K562 treated with DMSO at 1 percent for 48 hours (cell line): ENCODE results near the gene BRD2. TPM values are rescaled to one million over a fixed set of nuclear protein-coding genes. Genes with fewer than 3 reads are reported as not detected.

Source experiments
- total RNA-seq: library from RNA; unstranded; fragments of 300-600 nt; gene quantifications from 2 replicates; pipeline ENCODE4 v1.2.3, GENCODE V29; 2022; ENCODE audit warnings: low replicate concordance; ENCODE audit errors: extremely low read depth

The BRD2 gene
- total RNA-seq: not detected in 2 replicates

GRCh38 chr6:32968093-32968866, at the start of gene BRD2:
BRD2 (plus strand) TSS chr6:32968594; CDS start chr6:32972899, 4,305 bp downstream.

GRCh38 chr6:32940656-32941213, 27.7 kb upstream of the BRD2 start, which contains the start of gene HLA-DMB:
HLA-DMB (minus strand) TSS chr6:32941028; CDS start chr6:32940807, 221 bp downstream.

GRCh38 chr6:32952817-32953739, 15.3 kb upstream of the BRD2 start, which contains the start of gene HLA-DMA:
HLA-DMA (minus strand) TSS chr6:32953097; CDS start chr6:32953036, 61 bp downstream.

GRCh38 chr6:33008944-33009861, 40.8 kb downstream of the BRD2 start, which contains the start of gene HLA-DOA:
HLA-DOA (minus strand) TSS chr6:33009591.

Other genes starting within 250 kb of the BRD2 start
- not detected in 2 replicates for gene HLA-DQA2, start 227.2 kb upstream of the BRD2 start, total RNA-seq
- gene HLA-DQB2, start 205.1 kb upstream of the BRD2 start, total RNA-seq: not detected in 2 replicates
- gene HLA-DOB, start 151.6 kb upstream of the BRD2 start, total RNA-seq: not detected in 2 replicates
- not detected in 2 replicates for gene TAP2, start 129.9 kb upstream of the BRD2 start, total RNA-seq
- gene PSMB8, start 124.5 kb upstream of the BRD2 start, total RNA-seq: not detected in 2 replicates
- gene TAP1, start 114.9 kb upstream of the BRD2 start, total RNA-seq: not detected in 2 replicates
- gene PSMB9, start 114.4 kb upstream of the BRD2 start, total RNA-seq: not detected in 2 replicates
- gene HLA-DMB, start 27.6 kb upstream of the BRD2 start, total RNA-seq: not detected in 2 replicates
- gene HLA-DMA, start 15.5 kb upstream of the BRD2 start, total RNA-seq: not detected in 2 replicates
- not detected in 2 replicates for gene HLA-DOA, start 41.0 kb downstream of the BRD2 start, total RNA-seq
- not detected in 2 replicates for gene HLA-DPA1, start 105.1 kb downstream of the BRD2 start, total RNA-seq
- not detected in 2 replicates for gene HLA-DPB1, start 107.4 kb downstream of the BRD2 start, total RNA-seq
- gene COL11A2, start 223.9 kb downstream of the BRD2 start, total RNA-seq: not detected in 2 replicates
- gene RXRB, start 232.1 kb downstream of the BRD2 start, total RNA-seq: not detected in 2 replicates
- gene SLC39A7, start 232.3 kb downstream of the BRD2 start, total RNA-seq: 245 TPM in 1 of 2 replicates, not detected in the other
- gene HSD17B8, start 236.1 kb downstream of the BRD2 start, total RNA-seq: not detected in 2 replicates
- gene RING1, start 239.9 kb downstream of the BRD2 start, total RNA-seq: not detected in 2 replicates